GM21526 (cell line): ENCODE results near the gene XPNPEP3.
A peak's percentile ranks its signal among the peaks of the same experiment; 100 is the strongest.

Source experiments
- ATAC-seq: cut with Tn5 transposase; IDR thresholded peaks from one replicate; pipeline ENCODE4 v1.9.1; 2021; ENCODE audit warnings: moderate library complexity; ENCODE audit not compliant: unreplicated experiment, low FRiP score

XPNPEP3 gene

GRCh38 chr22:40928657-40929056 is 71.7 kb downstream of the XPNPEP3 start:
- ATAC-seq: no peak

- no peak for ATAC-seq
These were observed 75.4 kb downstream of the XPNPEP3 start for GRCh38 chr22:40932396-40932795.

DNA sequence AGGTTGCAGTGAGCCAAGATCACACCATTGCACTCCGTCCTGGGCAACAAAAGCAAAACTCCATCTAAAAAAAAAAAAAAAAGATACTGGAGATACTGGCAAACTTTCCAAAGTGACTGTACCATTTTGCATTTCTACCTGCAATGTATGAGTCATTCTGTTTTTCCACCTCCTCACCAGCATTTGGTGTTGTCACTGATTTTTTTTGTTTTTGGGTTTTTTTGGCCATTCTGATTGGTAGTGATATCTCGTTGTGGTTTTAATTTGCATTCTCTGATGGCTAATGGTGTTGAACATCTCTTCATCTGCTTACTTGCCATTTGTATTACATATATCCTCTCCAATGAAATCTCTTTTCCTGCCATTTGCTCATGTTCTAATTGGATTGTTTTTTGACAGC is 82.3 kb downstream of the XPNPEP3 start:
- no peak for ATAC-seq

- ATAC-seq: peak; percentile 72
These were observed 94.2 kb downstream of the XPNPEP3 start, which contains the start of gene RBX1 for GRCh38 chr22:40950962-40951794. RBX1 (plus strand) TSS chr22:40951378; CDS start chr22:40951399, 21 bp downstream.

- no peak for ATAC-seq
These were observed 95.1 kb downstream of the XPNPEP3 start for GRCh38 chr22:40951795-40952605.

DNA sequence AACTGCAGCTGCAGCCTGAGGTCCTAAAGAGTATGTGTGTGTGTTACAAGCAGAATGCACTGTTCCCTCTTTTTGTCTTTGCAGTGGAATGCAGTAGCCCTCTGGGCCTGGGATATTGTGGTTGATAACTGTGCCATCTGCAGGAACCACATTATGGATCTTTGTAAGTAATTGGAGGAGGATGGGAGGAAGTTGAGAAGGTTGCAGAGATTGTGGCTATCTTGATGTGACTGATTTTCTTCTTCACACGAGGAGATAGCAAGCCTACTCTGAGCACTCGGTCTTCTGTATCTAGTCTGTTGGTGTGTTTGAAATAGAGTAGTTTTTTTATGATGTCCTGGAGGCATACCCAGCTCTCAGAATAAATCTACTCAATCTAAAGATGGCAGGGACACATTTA is 96.5 kb downstream of the XPNPEP3 start:
- ATAC-seq: no peak

DNA sequence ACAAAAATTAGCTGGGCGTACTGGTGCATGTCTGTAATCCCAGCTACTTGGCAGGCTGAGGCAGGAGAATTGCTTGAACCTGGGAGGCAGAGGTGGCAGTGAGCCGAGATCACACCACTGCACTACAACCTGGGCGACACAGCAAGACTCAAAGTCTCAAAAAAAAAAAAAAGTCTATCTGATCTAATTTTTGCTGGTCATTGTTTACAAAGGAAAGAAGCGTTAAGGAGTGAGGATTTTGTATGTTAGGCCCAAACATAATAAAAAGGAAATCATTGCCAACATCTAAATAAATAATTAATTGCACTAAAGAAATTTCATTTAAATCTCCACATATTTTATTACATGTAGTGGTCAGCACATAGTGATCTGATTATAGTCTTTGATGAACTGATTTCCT is 97.2 kb downstream of the XPNPEP3 start:
- ATAC-seq: no peak

DNA sequence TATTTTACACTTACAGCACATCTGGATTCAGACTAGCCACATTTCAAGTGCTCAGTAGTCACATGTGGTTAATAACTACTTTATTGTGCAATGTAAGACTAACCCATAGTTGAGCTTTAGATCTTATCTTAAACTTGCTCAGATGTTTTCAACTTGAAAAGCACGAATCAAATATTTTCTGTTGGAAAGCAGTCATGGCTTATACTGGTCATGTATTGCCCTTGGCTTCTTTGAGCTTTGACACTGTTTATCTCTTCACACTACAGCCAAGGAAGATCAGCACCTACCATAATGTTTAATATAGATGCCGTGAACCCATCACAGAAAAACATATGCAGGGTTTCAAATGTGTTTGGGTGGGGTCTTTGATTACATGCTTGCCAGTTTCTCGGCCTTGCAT is 98.6 kb downstream of the XPNPEP3 start:
- no peak for ATAC-seq

DNA sequence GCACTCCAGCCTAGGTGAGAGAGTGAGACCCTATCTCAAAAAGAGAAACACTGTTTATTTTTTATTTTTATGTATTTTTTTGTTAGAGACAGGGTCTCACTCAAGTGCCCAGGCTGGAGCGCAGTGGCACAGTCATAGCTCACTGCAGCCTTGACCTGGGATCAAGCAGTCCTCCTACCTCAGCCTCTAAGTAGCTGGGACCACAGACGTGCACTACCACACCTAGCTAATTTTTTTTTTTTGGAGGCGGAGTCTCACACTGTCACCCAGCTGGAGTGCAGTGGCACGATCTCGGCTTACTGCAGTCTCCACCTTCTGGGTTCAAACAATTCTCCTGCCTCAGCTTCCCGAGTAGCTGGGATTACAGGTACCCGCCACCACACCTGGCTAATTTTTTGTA is 100.7 kb downstream of the XPNPEP3 start:
- no peak for ATAC-seq

GRCh38 chr22:40958299-40958698 is 101.4 kb downstream of the XPNPEP3 start:
- no peak for ATAC-seq

DNA sequence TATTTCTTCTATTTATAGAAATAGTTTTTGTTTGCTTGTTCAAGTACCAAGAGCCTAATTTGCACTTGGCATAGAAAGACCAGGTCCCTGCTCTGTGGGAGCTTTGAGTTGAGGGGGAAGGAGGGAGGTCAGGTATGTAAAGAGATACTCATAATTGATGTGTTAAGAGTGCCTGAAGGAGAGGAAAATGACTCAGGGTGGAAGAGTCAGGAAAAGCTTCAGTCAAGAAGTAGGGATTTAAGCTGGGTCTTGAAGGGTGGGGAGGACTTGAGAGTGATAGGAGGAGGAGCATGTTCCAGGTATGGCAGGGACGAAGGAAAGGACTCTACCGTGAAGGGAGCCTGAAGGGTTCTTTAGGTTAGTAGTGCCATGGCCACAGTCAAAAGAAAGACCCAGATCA is 103.2 kb downstream of the XPNPEP3 start:
- no peak for ATAC-seq

- ATAC-seq: no peak
These were observed 109.2 kb downstream of the XPNPEP3 start for GRCh38 chr22:40965936-40966725.

GRCh38 chr22:40966726-40967085 is 109.8 kb downstream of the XPNPEP3 start:
- no peak for ATAC-seq

DNA sequence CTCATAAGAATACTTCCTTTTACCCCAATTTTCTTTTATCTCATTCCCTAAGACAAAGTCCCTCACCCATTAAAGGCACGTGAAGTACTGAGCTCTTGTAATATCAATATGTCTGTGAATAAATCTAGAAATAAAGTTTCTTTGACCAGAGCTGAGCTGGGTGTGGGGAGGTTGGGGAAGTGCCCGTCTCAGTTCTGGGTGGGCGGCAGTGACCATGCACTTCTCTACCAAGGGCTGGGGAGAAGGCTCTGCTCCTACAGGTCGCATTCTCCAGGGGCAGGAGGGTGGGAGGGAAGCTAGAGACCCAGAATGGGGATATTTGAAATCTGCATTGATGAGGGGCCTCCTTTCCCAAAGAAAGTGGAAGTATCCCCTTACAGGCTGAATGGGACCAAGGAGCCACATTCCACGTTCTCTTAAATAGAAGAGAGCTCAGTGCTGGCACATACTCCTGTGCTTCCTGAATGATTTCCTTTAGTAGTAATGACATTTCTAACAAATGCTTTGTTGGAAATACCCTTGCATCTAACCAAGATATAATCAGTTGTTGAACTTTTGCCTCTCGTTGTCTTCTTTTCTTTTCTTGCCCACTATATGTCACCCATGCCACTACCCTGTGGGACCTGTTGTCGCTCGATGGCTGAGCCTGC is 110.3 kb downstream of the XPNPEP3 start:
- no peak for ATAC-seq

DNA sequence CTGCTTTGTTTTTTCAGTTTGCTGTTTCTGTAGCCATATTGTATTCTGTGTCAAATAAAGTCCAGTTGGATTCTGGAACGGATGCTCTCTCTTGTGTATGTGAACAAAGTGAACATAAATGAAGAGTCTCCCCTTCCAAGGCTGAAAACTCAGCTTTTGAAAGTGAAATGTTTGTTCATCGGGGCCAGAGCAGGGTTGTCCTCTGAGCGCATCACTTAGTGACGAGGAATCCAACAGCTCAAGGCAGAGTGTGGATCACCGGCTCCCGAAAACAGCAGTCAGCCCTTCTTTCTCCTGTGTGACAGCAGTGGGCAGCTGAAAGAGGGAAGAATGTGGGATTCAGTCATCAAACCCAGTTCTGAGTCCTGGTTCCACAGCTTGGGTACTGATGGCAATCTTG is 115.6 kb downstream of the XPNPEP3 start:
- ATAC-seq: no peak

GRCh38 chr22:40973144-40973543 is 116.2 kb downstream of the XPNPEP3 start:
- ATAC-seq: no peak

- no peak for ATAC-seq
These were observed 118.4 kb downstream of the XPNPEP3 start for GRCh38 chr22:40975366-40975765.

- ATAC-seq: no peak
These were observed 120.1 kb downstream of the XPNPEP3 start for GRCh38 chr22:40976866-40977700.

- no peak for ATAC-seq
These were observed 122.2 kb downstream of the XPNPEP3 start for GRCh38 chr22:40979198-40979597.

- no peak for ATAC-seq
These were observed 122.9 kb downstream of the XPNPEP3 start for GRCh38 chr22:40979871-40980270.
